Measurements from ENCODE around the gene RADIL. TPM values are rescaled to one million over a fixed set of nuclear protein-coding genes. Genes with fewer than 3 reads are reported as not detected.

RADIL gene
- total and polyA plus RNA-seq, 2 of the 13 experiments (the other 11 are each of a cell fraction or from before 2014, with no cell fraction given): 0.05 to 0.09 TPM

GRCh38 chr7:4883372-4884144 is at the start of gene RADIL (continued):
- TF ChIP-seq ZNF788 (CRISPR knock-in tag; IDR thresholded peaks at IDR 0.05; ENCODE audit: borderline replicate concordance): no peak
- no peak for TF ChIP-seq ATF4 (CRISPR knock-in tag; IDR thresholded peaks at IDR 0.05)
- no peak; the same call in 1 of the 2 replicates for TF ChIP-seq ZNF83 (CRISPR knock-in tag; IDR thresholded peaks at IDR 0.05; ENCODE audit: borderline replicate concordance)
- TF ChIP-seq RBM22 (optimal IDR thresholded peaks at IDR 0.05; ENCODE audit: low read length): no peak
- TF ChIP-seq NKX3-1 (CRISPR knock-in tag; IDR thresholded peaks at IDR 0.05): no peak
- no peak for TF ChIP-seq ZNF569 (CRISPR knock-in tag; IDR thresholded peaks at IDR 0.05; ENCODE audit: borderline replicate concordance)
- no peak for TF ChIP-seq GMEB2 (CRISPR knock-in tag; IDR thresholded peaks at IDR 0.05; ENCODE audit: low read depth)
- TF ChIP-seq MLX (CRISPR knock-in tag; IDR thresholded peaks at IDR 0.05): no peak
- TF ChIP-seq XRCC5 (optimal IDR thresholded peaks at IDR 0.05; ENCODE audit: low read length): peak; percentile 16
- no peak for TF ChIP-seq ZNF432 (CRISPR knock-in tag; IDR thresholded peaks at IDR 0.05; ENCODE audit: borderline replicate concordance)
- no peak for TF ChIP-seq KDM3A (CRISPR knock-in tag; IDR thresholded peaks at IDR 0.05; ENCODE audit: low read depth)
- no peak for TF ChIP-seq ZFX (CRISPR knock-in tag; IDR thresholded peaks at IDR 0.05; ENCODE audit: low read depth)
- TF ChIP-seq, protein P1, sequence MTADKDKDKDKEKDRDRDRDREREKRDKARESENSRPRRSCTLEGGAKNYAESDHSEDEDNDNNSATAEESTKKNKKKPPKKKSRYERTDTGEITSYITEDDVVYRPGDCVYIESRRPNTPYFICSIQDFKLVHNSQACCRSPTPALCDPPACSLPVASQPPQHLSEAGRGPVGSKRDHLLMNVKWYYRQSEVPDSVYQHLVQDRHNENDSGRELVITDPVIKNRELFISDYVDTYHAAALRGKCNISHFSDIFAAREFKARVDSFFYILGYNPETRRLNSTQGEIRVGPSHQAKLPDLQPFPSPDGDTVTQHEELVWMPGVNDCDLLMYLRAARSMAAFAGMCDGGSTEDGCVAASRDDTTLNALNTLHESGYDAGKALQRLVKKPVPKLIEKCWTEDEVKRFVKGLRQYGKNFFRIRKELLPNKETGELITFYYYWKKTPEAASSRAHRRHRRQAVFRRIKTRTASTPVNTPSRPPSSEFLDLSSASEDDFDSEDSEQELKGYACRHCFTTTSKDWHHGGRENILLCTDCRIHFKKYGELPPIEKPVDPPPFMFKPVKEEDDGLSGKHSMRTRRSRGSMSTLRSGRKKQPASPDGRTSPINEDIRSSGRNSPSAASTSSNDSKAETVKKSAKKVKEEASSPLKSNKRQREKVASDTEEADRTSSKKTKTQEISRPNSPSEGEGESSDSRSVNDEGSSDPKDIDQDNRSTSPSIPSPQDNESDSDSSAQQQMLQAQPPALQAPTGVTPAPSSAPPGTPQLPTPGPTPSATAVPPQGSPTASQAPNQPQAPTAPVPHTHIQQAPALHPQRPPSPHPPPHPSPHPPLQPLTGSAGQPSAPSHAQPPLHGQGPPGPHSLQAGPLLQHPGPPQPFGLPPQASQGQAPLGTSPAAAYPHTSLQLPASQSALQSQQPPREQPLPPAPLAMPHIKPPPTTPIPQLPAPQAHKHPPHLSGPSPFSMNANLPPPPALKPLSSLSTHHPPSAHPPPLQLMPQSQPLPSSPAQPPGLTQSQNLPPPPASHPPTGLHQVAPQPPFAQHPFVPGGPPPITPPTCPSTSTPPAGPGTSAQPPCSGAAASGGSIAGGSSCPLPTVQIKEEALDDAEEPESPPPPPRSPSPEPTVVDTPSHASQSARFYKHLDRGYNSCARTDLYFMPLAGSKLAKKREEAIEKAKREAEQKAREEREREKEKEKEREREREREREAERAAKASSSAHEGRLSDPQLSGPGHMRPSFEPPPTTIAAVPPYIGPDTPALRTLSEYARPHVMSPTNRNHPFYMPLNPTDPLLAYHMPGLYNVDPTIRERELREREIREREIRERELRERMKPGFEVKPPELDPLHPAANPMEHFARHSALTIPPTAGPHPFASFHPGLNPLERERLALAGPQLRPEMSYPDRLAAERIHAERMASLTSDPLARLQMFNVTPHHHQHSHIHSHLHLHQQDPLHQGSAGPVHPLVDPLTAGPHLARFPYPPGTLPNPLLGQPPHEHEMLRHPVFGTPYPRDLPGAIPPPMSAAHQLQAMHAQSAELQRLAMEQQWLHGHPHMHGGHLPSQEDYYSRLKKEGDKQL (CRISPR knock-in tag; IDR thresholded peaks at IDR 0.05; ENCODE audit: low read depth): no peak
